Measurements from ENCODE around the gene SCN8A. TPM values are rescaled to one million over a fixed set of nuclear protein-coding genes. Genes with fewer than 3 reads are reported as not detected.

The SCN8A gene
- 1.0 to 1.8 TPM (median 1.6 TPM) in 5 replicates for total RNA-seq (2022; extraction: Qiagen RNA extraction)

DNA sequence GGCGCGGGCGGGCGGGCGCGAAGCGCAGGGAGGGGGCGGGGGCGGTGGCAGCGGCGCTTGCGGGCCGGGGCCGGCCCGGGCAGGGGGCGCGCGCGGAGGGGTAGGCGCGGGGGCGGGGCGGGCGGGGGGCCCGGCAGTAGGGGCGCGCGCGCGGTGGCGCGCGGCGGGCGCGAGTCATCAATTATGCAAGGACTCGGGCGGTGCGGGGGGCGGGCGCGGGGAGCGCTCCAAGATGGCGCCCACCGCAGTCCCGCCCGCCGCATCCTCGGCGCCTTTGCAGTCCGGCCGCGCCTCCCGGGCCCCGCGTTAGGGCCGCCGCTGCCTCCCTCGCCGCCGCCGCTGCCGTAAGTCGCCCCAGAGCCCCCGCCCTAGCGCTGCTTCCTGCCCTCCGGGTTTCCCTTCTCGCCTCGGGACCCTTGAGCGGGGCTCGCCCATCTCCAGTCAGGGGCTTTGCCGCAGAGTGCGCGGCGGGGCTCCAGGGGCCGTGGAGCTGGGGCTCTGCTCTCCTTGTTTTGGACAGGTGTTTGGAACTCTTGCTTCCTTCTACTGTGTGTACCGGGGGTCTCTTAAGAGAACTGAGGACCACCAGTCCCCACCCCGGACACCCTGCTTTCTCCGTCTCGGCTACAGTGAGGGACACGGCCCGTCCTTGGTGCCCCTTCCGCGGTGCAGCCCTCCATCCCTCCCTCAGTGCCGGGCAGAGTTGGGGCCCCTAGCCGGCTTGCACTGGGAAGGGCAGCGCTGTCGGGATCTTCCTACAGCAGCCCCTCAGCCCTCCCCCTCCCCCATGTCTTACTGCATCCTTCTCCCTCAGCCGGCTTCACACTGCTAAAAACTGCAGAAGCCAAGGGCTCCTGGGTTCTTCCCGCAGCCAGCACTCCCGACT is at the start of gene SCN8A:
TSS of gene SCN8A (plus strand) at position 218 of the 886 bp plus-strand sequence. CDS start 71,585 bp downstream, outside the sequence.

DNA sequence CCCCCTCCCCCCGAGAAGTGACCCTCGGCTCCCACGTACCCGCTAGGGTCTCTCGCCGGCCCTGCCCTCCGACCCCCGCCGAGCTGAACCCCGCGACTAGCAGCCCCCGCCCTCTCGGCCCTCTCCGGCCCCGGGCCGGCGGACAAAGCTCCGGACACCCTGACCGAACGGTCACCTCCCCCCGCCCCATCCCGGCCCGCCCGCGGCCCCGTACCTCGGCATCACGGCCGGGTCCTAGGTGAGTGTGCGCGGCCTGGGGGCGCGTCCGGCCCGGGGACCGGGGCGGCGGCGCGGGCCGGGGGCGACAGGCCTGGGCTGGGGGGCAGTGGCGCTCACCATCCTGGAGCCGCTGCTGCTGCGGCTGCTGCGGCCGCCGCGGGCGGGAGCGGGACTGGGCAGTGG is 257.3 kb downstream of the SCN8A start, which contains the start of gene FIGNL2:
TSS of gene FIGNL2 (minus strand) at position 393 of the 402 bp plus-strand sequence. CDS start 26,305 bp downstream, outside the sequence.

Other genes starting within 250 kb of the SCN8A start
- gene CELA1, start 244.6 kb upstream of the SCN8A start, total RNA-seq (2022; extraction: Qiagen RNA extraction) = not detected in 5 replicates
- 2.5 to 4.0 TPM (median 2.6 TPM) in 5 replicates for gene GALNT6, start 199.8 kb upstream of the SCN8A start, total RNA-seq (2022; extraction: Qiagen RNA extraction)
- gene SLC4A8, start 166.4 kb upstream of the SCN8A start, total RNA-seq (2022; extraction: Qiagen RNA extraction) = 1.3 to 2.7 TPM (median 2.3 TPM) in 5 replicates

Measured in A549 treated with dexamethasone at 1 μM for 4 hours (cell line).